Activated CD8-positive, alpha-beta memory T cell treated with anti-CD3 and anti-CD28 coated beads for 48 hours (primary cell): ENCODE measurements around the gene GYPC.
"Not testable (repeated sequence)": the region's sequence is repeated elsewhere in the genome, so short reads cannot be mapped to it uniquely, and the experiment has no call there.

Experiments
- DNase-seq, 3 experiments: peaks; one replicate each; pipeline ENCODE4 v3.0.0-alpha.2; 2020; ENCODE audit warnings: low read depth in 2 of 3, low spot score in 2 of 3

Gene GYPC

GRCh38 chr2:126655500-126656430 is at the start of gene GYPC:
Gene GYPC (plus strand): TSS chr2:126656158. CDS start chr2:126656264, 106 bp downstream.
- peak in 2 of 3 experiments; percentile 32 to 40 for DNase-seq

- DNase-seq = no peak
These were observed 41.3 kb upstream of the GYPC start for GRCh38 chr2:126614524-126615227.

GRCh38 chr2:126616606-126617069 is 39.3 kb upstream of the GYPC start:
- no peak for DNase-seq

GRCh38 chr2:126620302-126620701 is 35.7 kb upstream of the GYPC start:
- no peak for DNase-seq

GRCh38 chr2:126623000-126623399 is 33.0 kb upstream of the GYPC start:
- no peak for DNase-seq

- DNase-seq = no peak
These were observed 28.3 kb upstream of the GYPC start for GRCh38 chr2:126627643-126628042.

- DNase-seq = no peak
These were observed 21.6 kb upstream of the GYPC start for GRCh38 chr2:126634273-126634861.

- no peak for DNase-seq
These were observed 20.7 kb upstream of the GYPC start for GRCh38 chr2:126635281-126635680.

- DNase-seq = no peak
These were observed 20.2 kb upstream of the GYPC start for GRCh38 chr2:126635736-126636135.

GRCh38 chr2:126637386-126637785 is 18.6 kb upstream of the GYPC start:
- DNase-seq = no peak

GRCh38 chr2:126638746-126639145 is 17.2 kb upstream of the GYPC start:
- DNase-seq = no peak

GRCh38 chr2:126639276-126639675 is 16.7 kb upstream of the GYPC start:
- DNase-seq = no peak

GRCh38 chr2:126641294-126641693 is 14.7 kb upstream of the GYPC start:
- DNase-seq = not testable (repeated sequence)

- no peak for DNase-seq
These were observed 13.9 kb upstream of the GYPC start for GRCh38 chr2:126642031-126642430.

GRCh38 chr2:126643431-126643830 is 12.5 kb upstream of the GYPC start:
- DNase-seq = no peak

GRCh38 chr2:126643972-126644371 is 12.0 kb upstream of the GYPC start:
- DNase-seq = no peak

GRCh38 chr2:126644630-126645191 is 11.2 kb upstream of the GYPC start:
- DNase-seq = no peak

- no peak for DNase-seq
These were observed 10.7 kb upstream of the GYPC start for GRCh38 chr2:126645211-126645618.

GRCh38 chr2:126646026-126646425 is 9.9 kb upstream of the GYPC start:
- no peak for DNase-seq

- DNase-seq = not testable (repeated sequence)
These were observed 8.1 kb upstream of the GYPC start for GRCh38 chr2:126647714-126648344.

- not testable (repeated sequence) for DNase-seq
These were observed 7.6 kb upstream of the GYPC start for GRCh38 chr2:126648345-126648786.
